Right atrium auricular region (tissue), 2 donors: Measurements from ENCODE around the gene MYO9B. TPM values are rescaled to one million over a fixed set of nuclear protein-coding genes. Genes with fewer than 3 reads are reported as not detected.

ENCODE experiments used
- DNase-seq: peaks from one replicate; pipeline ENCODE4 v3.0.0-alpha.2; 2019; ENCODE audit warnings: low spot score
- H3K27ac ChIP-seq, 2 donors: fragments of 200-600 bp; sonication (generic); 1 replicate in 1 of 2; 2 replicates in 1 of 2; pipeline ENCODE4 v1.5.1; 2016 to 2019
- H3K27me3 ChIP-seq, 2 donors: fragments of 200-600 bp; sonication (generic); one replicate each; pipeline versions ENCODE4 v1.5.1 to v1.6.0; 2017 to 2019
- H3K36me3 ChIP-seq: fragments of 200-600 bp; sonication (generic); one replicate; pipeline ENCODE4 v1.5.1; 2016
- H3K4me1 ChIP-seq, 2 donors: fragments of 200-600 bp; sonication (generic); one replicate each; pipeline versions ENCODE4 v1.5.1 to v1.6.0; 2017 to 2019
- H3K4me3 ChIP-seq, 2 donors: fragments of 200-600 bp; sonication (generic); 1 replicate in 1 of 2; 2 replicates in 1 of 2; pipeline ENCODE4 v1.5.1; 2017 to 2019; ENCODE audit warnings: mild to moderate bottlenecking in 1 of 2, moderate library complexity in 1 of 2
- H3K9me3 ChIP-seq, 2 donors: fragments of 200-600 bp; sonication (generic); one replicate each; pipeline ENCODE4 v1.5.1; 2019
- CTCF ChIP-seq, 2 donors: fragments of 200-600 bp; sonication (generic); IDR thresholded peaks; one replicate each; pipeline ENCODE4 v1.5.1; 2019; ENCODE audit warnings: antibody characterized with exemption in 2 of 2
- total RNA-seq, 2 donors: library from RNA; depleted of rRNA; stranded (reverse); fragments of >200 nt; gene quantifications; one replicate each; pipeline ENCODE4 v1.1.0, GENCODE V29; 2016

The MYO9B gene
- 10 to 100 TPM; 25.4 to 40.8 TPM for total RNA-seq

GRCh38 chr19:17075035-17075863, at the start of gene MYO9B, which contains the start of gene HAUS8:
Gene MYO9B, plus strand, starts transcription at chr19:17075777. Its CDS starts 25,941 bp downstream, at chr19:17101718.
Gene HAUS8, minus strand, starts transcription at chr19:17075452. Its CDS starts 30 bp downstream, at chr19:17075422.
- Histone ChIP-seq H3K9me3 (no peaks in the 10 kb centered on the region), H3K4me1 (peaks cover 0 to 46% of the 10 kb centered on the region in 2 donors), H3K36me3 (no peaks in the 10 kb centered on the region), H3K27me3 (no peaks in the 10 kb centered on the region), H3K4me3 (peak within 1 kb of the TSS; percentile 90 to 96), H3K27ac (peak within 1 kb of the TSS; percentile 85 to 90)
- peak; percentile 99 for DNase-seq
- no peak for TF ChIP-seq CTCF (IDR thresholded peaks at IDR 0.05)

GRCh38 chr19:17025991-17026658, 49.5 kb upstream of the MYO9B start:
- H3K4me1 ChIP-seq, result no peaks in the 10 kb centered on the region
- peaks cover 0 to 25% of the 10 kb centered on the region in 2 donors for H3K9me3 ChIP-seq
- H3K27me3 ChIP-seq, result peaks cover 0 to 11% of the 10 kb centered on the region in 2 donors
- no peak for DNase-seq
- no peak for TF ChIP-seq CTCF (IDR thresholded peaks at IDR 0.05)
- no peaks in the 10 kb centered on the region for H3K36me3 ChIP-seq
- no peak overlapping the region for H3K27ac ChIP-seq
- peak overlapping the region; percentile 35 to 50 for H3K4me3 ChIP-seq

- Histone ChIP-seq H3K9me3 (peaks cover 0 to 25% of the 10 kb centered on the region in 2 donors), H3K4me3 (peak within 1 kb of the TSS; percentile 35 to 50), H3K4me1 (no peaks in the 10 kb centered on the region), H3K27ac (no peak within 1 kb of the TSS), H3K27me3 (peaks cover 0 to 11% of the 10 kb centered on the region in 2 donors), H3K36me3 (no peaks in the 10 kb centered on the region)
- TF ChIP-seq CTCF (IDR thresholded peaks at IDR 0.05), result no peak
- no peak for DNase-seq
Observed at GRCh38 chr19:17026706-17027534, 48.7 kb upstream of the MYO9B start, which contains the start of gene CPAMD8. Gene CPAMD8, minus strand, starts transcription at chr19:17026810. Its CDS starts 168 bp downstream, at chr19:17026642.

GRCh38 chr19:17027535-17027975, 48.0 kb upstream of the MYO9B start:
- Histone ChIP-seq H3K4me1 (no peaks in the 10 kb centered on the region), H3K4me3 (no peak overlapping the region), H3K27me3 (peaks cover 0 to 11% of the 10 kb centered on the region in 2 donors), H3K36me3 (no peaks in the 10 kb centered on the region), H3K27ac (no peak overlapping the region), H3K9me3 (peaks cover 0 to 21% of the 10 kb centered on the region in 2 donors)
- no peak for TF ChIP-seq CTCF (IDR thresholded peaks at IDR 0.05)
- no peak for DNase-seq

GRCh38 chr19:17031741-17032140, 43.8 kb upstream of the MYO9B start:
- Histone ChIP-seq H3K9me3 (no peaks in the 10 kb centered on the region), H3K4me3 (no peak overlapping the region), H3K36me3 (no peaks in the 10 kb centered on the region), H3K4me1 (peaks cover 0 to 3% of the 10 kb centered on the region in 2 donors), H3K27me3 (no peaks in the 10 kb centered on the region), H3K27ac (no peak overlapping the region)
- no peak for DNase-seq
- no peak for TF ChIP-seq CTCF (IDR thresholded peaks at IDR 0.05)
